Stromal cell of bone marrow (primary cell): ENCODE results near the gene NXPH2.
"Not testable (repeated sequence)": the region's sequence is repeated elsewhere in the genome, so short reads cannot be mapped to it uniquely, and the experiment has no call there.

Experiments used
- DNase-seq: peaks from one replicate; pipeline ENCODE4 v3.0.0-alpha.2; 2012; ENCODE audit warnings: low read depth

The NXPH2 gene

DNA sequence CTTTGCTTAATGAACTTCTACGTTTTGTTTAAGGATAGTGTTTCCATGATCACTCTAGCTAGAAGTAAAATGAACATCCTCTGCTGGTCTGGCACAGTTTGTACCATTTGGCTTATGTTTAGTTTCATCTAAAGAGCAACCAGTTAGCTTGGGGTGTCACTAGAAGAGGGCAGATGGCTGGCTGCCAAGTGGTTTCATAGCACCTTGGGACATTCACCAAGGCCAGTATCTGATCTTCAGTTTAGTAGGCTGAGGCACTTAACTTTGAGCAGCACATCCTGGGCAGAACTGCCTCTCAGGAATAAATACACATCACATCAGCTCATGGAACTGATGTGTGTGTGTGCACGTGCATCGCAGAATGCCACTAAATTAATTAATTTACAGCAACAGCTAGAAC lies 68.4 kb downstream of the NXPH2 start:
- no peak for DNase-seq

- DNase-seq = peak; percentile 41
Observed at GRCh38 chr2:138708682-138709241, 71.4 kb downstream of the NXPH2 start.

DNA sequence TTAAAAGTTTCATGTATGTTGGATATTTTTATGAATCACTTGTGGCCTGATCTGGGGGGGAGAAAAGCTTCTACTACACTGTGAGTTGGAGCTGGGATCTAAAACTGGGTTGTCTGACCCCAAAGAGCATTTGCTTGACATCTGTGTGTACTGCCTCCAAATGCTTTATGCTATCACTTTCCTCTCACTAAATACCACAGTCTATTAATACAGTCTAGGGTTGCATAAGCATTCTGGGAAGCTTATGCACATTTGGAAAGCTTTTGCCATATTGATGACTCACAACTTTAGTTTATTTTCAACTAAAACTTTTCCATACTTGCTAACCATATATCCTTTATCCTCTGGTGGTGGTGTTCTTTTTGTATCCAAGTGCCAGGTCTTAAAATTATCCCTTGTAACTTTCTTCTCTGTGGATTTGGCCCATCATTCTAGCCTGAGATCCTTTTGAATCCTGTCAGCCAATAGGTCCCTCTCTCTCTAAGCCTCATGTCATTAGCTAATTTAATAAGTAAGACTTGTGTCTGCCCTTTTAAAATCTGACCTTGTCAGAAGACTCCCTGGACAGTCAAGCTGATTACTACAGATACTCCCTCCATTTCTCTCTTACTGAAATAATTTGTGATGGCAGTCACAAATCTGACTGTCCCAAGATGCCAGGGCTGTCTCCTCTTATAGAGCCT lies 72.7 kb downstream of the NXPH2 start:
- peak; percentile 81 for DNase-seq

GRCh38 chr2:138703242-138703641 lies 76.9 kb downstream of the NXPH2 start:
- DNase-seq = no peak

- DNase-seq = no peak
Observed at GRCh38 chr2:138700716-138701115, 79.5 kb downstream of the NXPH2 start.

GRCh38 chr2:138699421-138699820 lies 80.8 kb downstream of the NXPH2 start:
- DNase-seq = no peak

DNA sequence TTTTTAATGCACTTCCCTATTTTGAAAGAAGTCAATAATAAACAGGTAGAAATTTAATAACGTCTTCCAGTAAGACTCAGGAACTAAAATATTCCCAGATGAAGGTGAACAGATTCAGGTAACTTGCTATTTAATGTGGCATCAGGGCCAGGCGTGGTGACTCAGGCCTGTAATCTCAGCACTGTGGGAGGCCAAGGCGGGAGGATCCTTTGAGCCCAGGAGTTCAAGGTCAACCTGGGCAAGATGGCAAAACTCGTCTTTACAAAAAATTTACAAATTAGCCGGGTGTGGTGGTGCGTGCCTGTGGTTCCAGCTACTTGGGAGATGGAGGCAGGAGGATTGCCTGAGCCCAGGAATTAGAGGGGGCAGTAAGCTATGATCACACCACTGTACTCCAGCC lies 81.8 kb downstream of the NXPH2 start:
- DNase-seq = no peak

- no peak for DNase-seq
Observed at GRCh38 chr2:138691667-138692066, 88.5 kb downstream of the NXPH2 start.

DNA sequence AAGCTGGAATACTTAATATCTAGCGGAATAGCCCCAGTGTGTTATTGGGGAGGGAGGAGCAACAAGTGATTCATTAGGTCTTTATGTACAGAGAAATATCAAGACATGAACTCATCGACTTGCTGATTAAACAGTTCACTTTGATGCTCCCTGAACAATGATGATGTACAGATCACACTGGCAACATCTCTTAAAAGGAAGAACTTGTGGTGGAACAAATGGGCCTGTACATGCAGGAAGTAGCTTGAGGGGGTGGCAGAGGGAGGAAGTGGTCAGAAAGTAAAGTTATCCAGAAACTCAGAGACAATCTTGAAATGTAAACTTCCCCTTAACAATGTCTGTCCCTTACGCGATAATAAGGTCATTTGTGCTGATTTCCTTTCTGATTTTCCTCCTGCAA lies 90.5 kb downstream of the NXPH2 start:
- DNase-seq = no peak

GRCh38 chr2:138682163-138682562 lies 98.0 kb downstream of the NXPH2 start:
- no peak for DNase-seq

- no peak for DNase-seq
Observed at GRCh38 chr2:138677221-138677620, 103.0 kb downstream of the NXPH2 start.

DNA sequence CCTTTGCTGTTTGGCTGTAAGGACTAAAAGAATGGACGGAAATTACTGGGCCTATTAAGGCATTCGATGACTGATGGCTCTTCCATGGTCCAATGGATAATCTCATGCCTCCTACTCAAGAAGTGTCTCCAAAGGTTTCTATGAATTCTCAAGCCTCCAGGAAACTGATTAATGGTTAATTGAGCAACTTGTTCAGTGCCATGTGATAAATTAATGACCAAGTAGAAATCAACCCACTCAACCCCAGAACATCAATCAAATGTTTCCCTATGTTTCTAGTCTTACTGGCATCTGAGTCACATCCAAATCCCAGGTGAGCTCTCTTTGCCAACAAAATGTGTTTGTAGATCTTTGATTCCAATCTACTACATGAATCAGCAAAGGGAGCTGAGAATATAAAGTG lies 103.6 kb downstream of the NXPH2 start:
- no peak for DNase-seq

DNA sequence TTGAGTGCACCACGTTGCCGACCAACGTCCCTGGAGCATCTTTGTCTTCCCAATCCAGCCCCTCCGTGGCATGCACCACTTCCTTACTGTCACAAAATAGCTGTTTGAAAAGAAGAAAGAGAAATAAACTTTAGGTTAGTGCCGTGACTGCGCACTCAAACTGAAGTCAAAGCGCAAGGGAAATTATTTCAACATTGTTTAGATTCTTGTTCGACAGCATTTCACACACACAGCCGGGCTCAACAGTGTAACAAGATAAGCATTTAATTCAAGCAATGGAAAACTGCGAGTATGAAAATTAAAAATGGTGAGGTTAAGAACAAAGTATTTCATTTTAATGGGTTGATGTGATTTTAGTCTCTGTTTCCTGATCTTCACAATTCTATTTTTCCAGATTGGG lies 108.6 kb downstream of the NXPH2 start:
- no peak for DNase-seq

- no peak for DNase-seq
Observed at GRCh38 chr2:138670734-138671133, 109.5 kb downstream of the NXPH2 start.

DNA sequence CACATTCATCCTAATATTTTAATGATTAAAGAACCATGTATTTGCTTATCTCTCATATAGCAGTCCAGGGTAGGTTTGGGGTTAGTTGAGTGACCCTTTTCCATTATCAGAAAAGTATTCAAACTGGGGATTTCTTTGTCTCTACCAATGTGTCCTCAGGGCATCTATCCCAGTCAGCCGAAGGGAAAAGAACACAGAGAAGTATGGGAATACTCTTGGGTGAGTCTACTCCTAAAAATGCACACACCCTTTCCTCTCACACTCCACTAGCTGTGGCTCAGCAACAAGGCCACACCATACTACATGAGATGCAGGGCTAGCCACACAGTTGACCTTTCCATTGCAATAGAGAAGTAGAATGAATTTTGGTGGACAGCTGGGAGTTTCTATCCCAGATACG lies 114.3 kb downstream of the NXPH2 start:
- no peak for DNase-seq

GRCh38 chr2:138658187-138658894 lies 121.8 kb downstream of the NXPH2 start:
- DNase-seq = no peak

DNA sequence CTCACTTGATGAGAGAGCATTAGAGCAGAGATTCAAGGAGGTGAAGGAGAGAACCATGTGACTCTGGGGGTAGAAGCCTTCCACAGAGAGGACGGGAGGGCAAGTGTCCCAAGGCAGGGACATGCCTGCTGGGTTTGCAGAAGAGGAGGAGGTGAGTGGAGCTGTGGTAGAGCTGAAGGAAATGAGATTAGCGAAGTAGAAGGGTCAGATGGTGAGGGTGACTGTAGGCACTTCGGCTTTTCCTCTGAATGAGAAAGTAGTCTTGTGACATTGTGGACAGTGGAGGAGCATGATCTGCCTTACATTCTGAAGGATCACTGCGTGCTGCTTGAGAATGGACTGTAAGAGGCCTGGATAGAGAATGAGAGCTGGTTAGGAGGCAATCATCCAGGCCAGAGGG lies 126.0 kb downstream of the NXPH2 start:
- no peak for DNase-seq

DNA sequence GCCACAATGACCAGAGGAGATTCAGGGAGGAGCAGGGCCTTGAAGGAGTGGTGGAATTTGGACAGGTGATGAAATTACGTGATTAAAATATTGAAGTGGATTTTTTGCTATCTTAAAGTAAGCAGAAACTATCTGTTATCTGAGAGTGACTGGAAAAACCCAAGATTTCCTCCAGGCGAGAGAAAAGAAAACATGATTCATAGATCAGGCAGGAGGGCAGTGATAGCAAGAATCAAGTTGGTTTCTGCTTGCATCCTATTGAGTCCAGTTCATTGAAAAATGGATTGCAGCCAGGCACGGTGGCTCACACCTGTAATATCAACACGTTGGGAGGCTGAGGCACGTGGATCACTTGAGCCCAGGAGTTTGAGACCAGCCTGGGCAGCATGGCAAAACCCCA lies 127.8 kb downstream of the NXPH2 start:
- no peak for DNase-seq

- DNase-seq = no peak
Observed at GRCh38 chr2:138649571-138649970, 130.6 kb downstream of the NXPH2 start.

DNA sequence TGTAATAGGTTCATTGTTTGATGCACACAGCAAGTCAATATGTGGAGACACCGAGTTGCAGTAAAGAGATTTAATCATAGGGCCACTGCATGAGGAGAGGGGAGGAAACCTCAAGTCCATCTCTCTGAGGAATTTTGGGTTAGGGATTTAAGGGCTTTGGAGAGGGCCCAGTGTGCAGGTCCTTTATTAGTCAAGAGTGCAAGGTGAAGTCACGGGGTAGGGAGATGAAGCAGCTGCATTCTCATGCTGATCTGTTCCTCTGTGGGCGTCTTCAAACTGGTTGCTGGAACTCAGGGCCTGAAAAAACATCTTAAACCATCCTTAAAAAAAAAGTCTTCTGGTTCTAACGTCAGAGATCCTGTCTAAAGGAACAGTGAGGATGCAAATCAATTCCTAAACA lies 131.6 kb downstream of the NXPH2 start:
- DNase-seq = no peak

DNA sequence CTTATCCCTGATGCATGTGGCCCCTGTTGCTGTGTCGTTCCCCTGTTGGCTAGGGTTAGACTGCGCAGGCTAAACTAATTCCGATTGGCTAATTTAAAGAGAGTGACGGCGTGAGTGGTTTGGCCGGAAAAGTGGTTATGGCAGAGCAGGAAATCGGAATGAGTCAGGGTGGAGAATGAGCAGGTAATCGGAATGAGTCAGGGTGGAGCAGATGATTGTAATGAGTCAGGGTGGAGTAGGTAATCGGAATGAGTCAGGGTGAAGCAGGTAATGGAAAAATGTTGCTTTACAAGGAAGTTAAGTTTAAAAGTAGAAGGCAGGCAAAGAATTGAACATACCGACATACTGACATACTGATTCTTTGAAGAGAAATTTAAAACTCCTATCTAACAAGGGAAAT lies 135.4 kb downstream of the NXPH2 start:
- DNase-seq = not testable (repeated sequence)

DNA sequence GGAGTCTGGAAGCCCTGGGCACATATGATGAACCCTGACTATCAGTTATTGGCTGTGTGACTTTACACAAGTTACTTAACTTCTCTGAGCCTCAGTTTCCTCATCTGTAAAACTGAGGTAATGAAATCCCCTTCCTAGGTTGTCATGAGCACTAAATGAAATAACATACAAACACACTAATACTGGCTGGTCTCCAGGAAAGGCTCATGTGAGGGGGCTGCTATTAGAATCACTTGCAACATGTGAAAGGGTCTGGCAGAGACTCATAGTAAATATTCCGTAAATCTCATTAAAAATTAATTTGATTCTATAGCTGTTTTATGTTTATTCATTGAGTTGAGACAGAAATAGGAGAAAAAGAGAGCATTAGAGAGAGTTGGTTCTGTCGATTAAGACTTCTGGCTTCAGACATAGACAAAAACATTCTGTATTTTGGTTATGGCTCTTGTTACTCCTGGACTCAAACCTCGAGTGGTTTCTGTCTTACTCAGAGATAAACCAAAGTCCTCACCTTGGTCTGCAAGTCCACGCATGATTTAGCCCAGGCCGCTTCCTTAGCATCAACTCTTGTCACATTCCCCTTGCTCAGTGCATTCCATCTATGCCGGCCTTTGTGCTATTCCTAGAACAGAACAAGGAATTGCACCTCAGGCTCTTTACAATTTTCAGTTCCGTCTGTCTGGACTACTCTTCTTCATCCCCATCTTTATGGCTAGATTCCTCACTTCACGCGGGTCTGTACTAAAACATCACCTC lies 139.1 kb downstream of the NXPH2 start:
- DNase-seq = no peak

DNA sequence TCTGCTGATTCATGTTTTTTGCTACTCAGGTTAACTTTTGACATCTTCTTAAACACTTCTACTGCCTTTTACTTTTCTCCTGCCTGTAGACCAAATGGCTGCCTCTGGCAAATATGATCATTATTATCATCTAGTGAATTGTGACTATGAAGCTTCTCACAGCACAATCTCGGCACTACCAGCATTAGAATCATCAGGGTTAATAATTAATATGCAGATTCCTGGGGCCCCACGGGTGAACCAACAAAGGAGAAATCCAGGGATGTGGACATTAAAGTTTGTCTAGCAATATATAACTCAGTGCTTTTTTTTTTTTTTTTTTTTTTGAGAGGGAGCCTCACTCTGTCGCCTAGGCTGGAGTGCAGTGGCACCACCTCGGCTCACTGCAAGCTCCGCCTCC lies 142.5 kb downstream of the NXPH2 start:
- DNase-seq = no peak
